IPS DF 19.7 (cell line): ENCODE measurements around the gene EPHA1.

Experiments used
- DNase-seq: peaks from one replicate; pipeline ENCODE4 v3.0.0-alpha.2; 2013; ENCODE audit warnings: low read depth, low spot score

The EPHA1 gene

DNA sequence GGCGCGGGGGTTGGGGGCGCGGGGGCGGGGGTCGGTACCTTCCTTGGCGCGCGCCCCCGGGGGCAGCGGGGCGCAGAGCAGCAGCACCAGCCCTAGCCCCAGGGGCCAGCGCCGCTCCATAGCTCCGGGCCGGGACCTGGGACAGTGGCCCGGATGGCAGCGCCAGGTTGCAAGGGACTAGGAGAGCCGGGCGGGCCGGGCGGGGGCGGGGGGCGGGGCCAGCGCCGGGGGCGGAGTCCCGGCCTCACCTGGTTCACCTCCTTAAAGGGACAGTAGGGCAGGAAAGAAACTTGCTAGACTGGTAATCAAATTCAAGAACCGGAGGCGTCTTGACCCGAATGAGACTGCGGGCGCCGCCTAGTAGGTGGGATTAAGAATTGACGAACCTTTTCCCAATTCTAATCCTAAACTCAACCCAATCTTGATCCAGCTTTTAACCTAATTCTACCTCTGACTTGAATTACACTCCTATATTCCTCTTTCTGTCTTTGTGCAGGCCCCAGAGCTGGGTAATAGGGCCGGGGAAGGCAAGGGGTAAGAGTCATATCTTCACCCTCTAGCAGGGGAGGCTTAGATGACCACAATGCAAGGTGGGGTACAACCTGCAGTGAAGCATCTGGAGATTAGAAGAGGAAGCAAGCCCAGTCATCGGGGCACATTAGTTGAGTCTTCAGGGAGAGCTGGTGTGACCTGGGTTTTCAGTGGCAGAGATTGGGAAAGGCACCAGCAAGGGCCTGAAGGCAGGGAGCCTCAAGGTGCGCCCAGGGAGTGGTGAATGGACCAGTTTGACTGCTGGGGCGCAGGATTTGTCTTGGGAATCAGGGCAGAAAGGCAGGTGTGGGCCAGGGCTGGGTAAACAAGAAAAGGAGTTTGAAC, at the start of gene EPHA1:
TSS of gene EPHA1 (minus strand) at position 171 of the 876 bp plus-strand sequence. CDS start at position 120, 51 bp downstream.
- peak; percentile 78 for DNase-seq

DNA sequence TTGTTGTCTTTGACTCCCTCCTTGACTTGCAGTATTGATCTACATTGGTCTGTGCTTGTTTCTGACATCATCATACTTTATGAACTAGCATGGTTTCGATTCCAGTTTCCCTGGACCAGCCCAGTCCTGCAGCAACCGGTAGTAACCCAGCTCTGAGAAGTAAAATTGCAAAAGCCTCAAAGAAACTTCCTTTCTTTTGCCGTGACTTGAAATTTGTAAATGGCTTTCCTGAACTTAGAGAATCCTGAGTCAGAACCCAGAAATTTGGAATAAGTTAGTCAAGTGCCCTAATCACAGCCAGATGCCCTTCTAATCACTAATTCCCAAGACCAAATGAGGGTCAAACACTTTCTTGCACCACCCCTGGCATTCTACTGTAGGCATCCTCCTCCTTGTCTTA, 49.6 kb upstream of the EPHA1 start:
- DNase-seq, result no peak

DNA sequence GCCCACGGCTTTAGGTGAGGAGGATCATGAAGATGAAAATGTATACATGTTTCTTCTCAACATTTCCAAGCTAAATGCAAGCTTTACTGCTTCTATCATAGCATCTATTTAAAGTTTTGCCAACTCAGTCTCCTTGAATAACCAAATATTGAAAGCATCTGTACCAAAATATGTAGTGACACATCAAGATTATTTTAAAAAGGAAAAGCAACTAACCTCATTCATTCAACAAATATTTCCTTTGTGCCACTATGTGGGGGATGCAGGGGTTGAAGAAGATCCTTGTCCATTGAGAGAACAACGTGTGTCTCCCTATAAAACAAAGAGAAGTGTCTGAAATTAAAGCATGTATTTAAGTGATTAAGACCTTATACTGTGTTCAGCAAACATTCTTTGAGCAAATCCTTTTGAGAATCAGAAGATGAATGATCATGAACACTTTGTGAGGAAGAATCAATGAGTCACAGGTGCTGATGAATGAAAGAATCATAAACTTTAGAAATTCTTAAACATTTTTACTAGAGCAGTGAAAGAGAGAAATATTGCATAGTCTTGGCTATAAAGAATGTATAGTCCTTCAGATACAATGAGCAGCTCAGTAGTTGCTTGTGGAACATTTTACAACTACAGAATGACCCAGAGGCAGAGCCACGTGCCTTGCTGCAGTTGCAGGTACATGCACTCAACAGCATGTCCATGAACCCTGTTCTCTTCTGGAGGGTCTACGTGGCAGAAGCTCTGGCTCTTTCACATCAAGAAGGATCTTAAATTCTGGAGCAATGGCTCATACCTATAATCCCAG, 48.5 kb upstream of the EPHA1 start:
- DNase-seq, result no peak

DNA sequence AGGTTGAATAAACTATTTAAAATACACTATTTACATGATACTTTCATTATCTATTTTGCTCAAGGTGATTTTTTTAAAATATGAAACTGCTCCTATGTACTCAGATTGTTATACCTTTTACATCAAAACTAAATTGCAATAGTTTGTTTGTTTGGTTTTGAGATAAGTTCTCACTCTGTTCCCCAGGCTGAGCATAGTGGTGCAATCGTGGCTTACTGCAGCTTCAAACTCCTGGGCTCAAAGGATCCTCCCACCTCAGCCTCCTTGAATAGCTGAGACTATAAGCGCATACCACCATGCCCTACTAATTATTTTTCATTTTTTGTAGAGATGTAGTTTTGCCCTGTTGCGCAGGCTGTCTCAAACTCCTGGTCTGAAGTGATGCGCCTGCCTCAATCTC, 47.3 kb upstream of the EPHA1 start:
- DNase-seq, result no peak

DNA sequence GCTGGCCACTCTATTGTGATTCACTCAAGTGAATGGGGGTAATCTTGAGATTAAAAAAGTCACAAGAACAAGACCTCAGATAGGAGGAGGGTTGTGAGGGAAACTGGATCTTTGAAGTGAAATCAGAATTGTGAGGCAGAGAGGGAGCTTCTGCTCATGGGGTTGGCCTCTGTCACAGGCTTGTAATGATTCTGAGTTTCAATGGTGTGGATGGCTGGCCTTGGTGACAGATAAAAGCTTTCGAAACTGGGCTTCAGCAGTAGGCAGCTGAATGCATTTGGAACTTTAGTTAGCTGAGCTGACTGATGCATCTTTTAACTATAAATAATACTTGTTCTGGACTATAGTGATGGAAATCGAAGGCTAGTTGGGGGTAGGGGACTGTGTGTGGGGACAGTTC, 46.8 kb upstream of the EPHA1 start:
- no peak for DNase-seq

DNA sequence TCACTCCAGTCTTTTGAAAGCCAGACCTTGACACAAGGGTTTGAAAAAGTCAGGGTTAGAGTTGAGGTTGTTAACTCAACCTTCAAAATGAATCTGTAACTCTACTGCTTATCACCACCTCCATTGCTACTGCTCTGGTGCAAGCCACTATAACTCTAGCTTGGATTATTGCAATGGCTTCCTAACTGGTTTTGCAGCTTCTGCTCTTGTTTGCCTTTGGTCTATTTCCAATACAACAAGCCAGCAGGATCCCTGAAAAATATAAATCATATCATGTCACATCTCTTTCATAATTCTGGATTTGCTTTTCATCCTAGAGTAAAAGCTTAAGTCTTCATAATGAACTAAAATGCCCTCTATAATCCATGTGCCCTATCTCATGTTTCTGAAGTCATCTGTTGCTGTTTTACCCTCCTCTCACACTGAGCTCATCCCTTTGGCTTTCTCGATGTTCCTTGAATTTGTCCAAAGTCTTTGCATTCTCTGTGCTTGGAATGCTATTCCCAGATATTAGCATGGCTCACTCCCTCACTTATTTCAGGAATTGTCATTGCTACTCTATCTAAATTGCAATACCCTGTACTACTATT, 45.5 kb upstream of the EPHA1 start:
- no peak for DNase-seq

DNA sequence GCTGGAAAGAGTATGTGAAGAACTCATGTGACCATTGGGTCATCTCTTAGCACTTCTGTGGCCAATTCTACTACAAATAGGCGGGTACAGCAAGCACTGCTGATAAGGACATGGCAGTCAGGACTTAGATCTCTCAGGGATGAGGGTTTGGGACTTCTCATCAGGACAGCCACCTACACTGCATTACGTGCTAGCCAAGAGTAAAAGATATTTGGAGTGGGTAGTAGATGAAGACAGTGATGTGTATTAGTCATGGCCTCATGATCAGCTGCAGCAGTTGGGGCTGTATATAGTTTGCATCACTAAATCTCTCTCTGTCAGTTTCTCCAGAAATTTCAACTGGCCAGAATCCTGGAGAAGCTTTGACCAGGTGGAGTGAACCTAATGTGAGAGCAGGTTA, 43.8 kb upstream of the EPHA1 start:
- no peak for DNase-seq

DNA sequence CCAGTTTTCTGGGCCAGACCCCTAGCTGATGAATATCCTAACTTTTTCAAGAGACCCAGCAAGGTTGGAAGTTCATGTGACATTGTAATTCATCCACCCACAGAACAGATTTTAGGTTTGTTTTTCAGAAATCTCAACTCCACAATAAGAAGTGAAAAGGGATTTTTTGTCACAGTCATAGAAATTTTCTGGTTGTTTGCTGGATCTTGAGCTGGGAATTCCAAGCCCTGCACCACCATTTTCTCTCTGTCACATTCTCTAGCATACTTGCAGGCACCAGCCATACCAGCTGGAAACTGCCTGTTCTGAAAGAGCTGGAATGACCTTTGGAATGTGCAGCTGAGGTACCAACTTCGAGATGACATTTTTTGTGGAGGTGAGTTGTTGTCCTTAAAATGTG, 43.1 kb upstream of the EPHA1 start:
- DNase-seq, result no peak

DNA sequence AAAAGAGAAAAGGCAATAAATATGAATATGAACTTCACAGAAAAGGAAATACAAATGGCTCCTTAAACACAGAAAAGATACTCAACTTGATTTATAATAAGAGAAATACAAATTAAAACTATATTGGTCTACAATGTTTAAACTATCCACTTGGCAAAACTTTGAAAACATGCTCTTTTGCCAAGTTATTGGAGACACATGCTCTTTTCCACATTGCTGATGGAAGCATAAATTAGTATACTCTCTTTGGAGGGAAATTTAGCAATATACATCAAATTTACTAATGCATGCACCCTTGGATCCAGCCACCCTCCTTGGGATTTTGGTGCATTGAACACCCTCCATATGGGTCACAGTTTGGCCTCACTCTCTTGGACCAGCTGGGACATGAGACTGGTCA, 42.5 kb upstream of the EPHA1 start:
- no peak for DNase-seq

DNA sequence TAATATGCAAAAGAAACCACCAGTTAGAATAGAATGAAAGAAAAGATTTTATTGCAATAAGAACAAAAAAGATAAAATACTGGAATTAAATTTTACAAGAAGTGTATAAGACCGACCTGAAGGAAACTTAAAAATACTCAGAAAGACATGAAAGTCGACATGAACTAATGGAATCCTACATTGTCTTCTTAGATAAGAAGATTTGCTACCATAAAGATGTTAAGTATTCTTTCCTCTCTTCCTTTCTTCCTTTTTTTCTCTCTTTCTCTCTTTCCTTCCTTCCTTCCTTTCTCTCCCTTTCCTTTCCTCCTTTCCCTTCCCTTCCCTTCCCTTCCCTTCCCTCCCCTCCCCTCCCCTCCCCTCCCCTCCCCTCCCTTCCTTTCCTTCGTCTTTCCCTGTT, 41.1 kb upstream of the EPHA1 start:
- no peak for DNase-seq

DNA sequence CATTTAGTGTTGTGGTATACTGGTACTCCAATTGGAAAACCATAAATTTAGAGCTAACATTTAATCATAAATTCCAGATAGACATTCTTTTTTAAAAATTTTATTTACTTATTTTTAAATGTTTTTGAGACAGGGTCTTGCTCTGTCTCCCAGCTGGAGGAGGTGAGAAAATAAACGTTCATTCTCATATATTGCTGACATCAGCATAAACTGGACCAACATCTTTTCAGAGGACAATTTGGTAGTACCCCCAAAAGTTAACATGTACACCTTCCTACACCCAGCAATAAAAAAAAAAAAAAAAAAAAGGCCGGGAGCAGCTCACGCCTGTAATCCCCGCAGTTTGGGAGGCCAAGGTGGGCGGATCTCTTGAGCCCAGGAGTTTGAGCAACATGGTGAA, 39.8 kb upstream of the EPHA1 start:
- no peak for DNase-seq

DNA sequence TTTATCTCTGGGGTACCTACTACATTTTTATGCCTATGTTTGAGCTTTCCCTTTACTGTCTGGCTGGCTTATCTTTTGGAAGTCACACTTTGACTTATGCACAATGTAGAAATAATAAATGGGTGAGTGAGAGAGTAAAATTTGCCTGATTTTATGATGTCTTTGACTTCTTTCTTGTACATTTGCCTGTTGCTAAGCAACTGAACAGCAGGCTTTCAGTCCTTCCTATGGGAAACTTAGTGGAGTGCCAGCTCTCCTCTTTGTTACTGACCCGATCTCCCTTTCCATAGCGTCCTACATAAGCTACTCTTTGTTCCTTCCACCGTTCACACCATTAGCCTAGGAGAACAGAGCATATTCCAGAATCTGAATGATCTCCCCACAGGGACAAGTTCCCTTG, 38.8 kb upstream of the EPHA1 start:
- DNase-seq, result no peak

DNA sequence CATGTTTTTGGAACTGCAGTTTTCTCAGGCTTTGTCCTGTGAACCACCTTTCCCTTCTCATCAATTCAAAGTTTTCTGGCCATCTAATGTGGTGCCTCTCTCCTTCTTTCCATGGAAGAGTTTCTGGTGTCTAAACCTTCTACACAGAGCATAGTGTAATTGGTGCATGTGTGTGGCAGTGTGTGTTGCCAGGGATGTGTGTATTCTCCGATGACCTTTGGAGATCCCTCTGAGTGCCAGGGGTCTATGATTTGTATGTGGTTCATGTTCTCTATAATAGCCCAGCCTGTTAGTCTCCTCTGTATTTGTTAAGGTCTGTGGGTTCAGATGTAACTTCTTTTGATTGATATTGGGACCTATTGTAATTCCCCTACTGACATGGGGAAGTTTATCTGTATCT, 36.1 kb upstream of the EPHA1 start:
- no peak for DNase-seq

DNA sequence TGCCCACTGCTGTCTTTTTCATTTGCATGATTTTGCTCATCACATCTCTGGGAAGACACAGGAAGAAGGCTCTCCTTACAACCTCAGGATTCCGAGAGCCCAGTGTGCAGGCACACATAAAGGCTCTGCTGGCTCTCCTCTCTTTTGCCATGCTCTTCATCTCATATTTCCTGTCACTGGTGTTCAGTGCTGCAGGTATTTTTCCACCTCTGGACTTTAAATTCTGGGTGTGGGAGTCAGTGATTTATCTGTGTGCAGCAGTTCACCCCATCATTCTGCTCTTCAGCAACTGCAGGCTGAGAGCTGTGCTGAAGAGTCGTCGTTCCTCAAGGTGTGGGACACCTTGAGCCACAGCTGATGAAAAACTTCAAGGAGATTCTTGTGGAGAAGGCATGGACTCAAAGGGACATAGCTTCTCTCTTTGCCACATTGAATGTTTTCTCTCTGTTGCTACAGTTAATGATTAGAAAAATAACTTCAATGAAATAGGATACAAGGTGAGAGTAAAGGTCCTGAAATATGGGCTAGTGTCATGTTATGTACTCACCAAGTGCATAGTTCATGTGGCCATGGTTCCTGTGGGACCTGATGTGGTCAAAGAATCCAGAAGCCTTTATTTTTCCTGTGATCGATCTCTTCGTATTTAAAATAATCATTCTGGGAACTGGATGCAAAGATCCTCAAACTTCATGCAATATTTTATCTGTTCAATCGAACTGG, 35.6 kb upstream of the EPHA1 start:
- DNase-seq, result no peak

DNA sequence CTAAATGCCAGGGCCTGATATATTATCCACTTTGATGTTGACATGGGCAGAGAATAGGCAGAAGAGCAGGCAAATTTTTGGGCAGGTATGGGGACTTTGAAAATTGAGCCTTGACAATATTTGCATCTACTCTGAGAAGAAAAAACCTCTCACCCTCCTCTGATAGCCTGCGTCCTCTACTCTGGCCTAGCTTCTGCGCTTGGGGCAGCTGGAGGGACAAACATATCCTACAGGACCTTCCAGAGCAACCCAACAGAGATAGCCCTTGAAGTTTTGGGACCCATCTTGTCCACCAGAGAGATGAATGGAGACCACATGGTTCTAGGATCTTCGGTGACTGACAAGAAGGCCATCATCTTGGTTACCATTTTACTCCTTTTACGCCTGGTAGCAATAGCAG, 34.5 kb upstream of the EPHA1 start, which contains the start of gene TAS2R60:
TSS of gene TAS2R60 (plus strand) at position 301 of the 400 bp plus-strand sequence. CDS start at position 301, 0 bp downstream.
- no peak for DNase-seq

DNA sequence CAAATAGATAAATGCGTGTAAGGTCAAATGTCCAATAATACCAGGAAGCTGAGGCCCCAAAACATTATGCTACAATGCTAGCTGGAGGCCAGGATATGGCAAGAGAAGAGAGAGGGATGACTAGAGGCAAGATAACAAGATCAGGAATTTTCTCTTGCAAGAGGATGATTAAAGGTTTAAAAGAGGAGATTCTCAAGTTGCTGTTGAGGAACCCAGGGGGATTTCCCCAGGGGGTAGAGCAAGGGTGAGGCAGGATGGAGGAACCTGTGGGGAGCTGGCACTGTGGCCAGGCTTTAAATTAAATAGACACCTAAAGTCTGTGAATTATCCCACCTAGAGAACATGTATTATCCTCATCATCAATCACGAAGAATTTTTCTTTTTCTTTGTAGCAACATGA, 31.2 kb upstream of the EPHA1 start:
- no peak for DNase-seq

DNA sequence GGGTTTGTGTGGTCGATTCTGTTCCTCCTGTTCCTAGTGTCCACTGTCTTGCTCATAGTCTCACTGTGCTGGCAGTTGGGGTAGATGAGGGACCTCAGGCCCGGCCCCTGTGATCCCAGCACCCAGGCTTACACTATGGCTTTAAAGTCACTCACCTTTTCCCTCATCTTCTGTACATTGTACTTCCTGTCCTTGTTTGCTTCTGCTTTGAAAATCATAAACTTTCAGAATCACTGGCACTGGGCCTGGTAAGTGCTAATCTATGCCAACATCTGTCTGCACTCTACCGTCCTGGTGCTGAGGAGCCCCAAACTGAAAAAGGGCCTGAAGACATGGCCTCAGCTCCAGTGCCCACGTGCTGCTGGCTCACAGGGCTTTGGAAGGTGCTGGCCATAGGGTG, 28.9 kb upstream of the EPHA1 start:
- no peak for DNase-seq

DNA sequence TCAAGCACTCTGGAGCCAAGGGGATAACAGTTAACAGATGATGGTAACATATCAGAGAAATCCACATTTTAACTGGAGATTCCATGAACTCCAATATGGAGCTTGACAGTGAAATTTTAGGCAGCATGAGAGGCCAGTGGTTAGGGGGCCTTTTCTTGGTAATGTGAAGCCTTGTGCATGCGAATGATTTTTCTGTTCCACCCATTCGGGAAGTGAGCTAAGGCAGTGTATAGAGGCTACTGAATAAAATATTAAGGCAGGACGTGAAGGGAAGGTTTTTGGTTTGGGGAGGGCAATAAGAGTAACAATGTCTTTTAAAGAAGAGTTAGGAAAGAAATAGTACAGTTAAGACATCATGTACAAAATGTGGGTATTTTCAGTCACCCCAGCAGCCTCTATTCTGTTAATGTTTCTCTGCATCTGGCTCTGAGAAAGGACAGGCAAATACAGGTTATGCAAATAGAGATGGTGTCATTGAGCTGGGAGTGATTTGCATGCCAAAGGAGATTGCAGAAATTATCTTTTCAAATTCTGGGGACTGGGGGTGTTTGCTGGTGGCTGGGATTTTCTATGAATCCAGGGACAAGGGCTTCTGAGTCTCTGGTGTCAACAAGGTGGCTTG, 27.8 kb upstream of the EPHA1 start:
- DNase-seq, result no peak

DNA sequence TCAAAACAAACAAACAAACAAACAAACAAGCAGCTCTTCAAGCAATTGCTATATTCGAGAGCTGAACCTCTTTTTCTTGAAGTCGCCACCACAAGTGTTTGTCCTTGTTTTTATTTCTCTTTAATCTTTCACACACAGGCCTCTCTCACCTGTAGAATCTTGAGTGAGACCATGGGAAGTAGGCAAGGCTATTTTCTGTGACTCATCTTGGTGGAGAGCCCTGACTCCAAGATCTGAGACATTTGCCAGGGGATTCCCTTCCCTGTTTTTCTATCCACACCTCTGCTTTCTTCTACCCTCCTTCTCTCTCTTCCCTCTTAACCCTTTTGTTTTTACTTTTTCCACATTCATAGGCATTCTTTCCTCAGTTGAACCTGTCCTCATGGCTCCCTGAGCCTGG, 26.6 kb upstream of the EPHA1 start:
- DNase-seq, result no peak

DNA sequence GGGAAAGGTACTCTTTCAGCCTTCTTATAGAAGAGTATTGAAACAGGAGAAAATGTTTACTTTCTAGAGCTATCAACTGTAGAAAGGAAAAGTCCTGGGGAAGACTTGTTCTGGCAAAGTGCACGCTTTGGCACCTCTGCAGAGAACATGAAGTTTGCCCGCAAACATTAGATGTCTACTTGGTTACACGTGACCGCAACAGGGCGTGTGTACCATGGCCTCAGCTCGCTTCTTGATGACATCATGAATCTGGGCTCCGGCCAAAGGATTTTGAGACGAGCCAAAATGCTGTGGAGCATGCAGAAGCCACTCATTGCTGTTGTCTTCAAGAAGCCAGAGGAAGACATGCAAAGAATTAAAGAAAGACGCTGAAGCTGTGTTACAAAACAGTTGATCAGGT, 26.0 kb upstream of the EPHA1 start:
- no peak for DNase-seq

DNA sequence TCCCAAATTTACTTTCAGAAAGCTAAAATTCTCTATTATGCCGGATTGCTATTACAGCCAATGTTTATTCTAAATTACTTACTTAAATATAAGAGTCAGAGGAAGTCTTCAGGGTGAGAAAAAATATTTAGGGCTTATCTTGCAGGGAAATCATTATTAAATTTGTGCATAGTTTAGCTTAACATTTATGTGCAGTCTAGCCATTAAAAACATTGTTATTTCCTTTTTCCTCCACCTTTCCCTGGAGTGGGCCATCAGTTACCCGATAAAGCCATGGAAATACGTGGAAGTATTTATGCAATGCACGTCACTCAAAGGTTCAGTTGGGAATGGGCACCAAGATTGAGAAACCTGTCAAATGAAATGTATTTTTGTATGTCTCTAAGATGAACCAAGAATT, 25.1 kb upstream of the EPHA1 start:
- no peak for DNase-seq
